Endothelial cell (in vitro differentiated cells): ENCODE measurements around the gene FUT7. TPM values are rescaled to one million over a fixed set of nuclear protein-coding genes. Genes with fewer than 3 reads are reported as not detected.

Source experiments
- DNase-seq: peaks from one replicate; pipeline ENCODE4 v3.0.0; 2021; ENCODE audit warnings: low spot score
- H3K27ac Mint-ChIP-seq: one replicate; pipeline ENCODE4 v1.8.0; 2021; ENCODE audit warnings: mixed read lengths, inconsistent platforms; ENCODE audit not compliant: unreplicated experiment
- H3K27me3 Mint-ChIP-seq: one replicate; pipeline ENCODE4 v1.8.0; 2021; ENCODE audit warnings: mild to moderate bottlenecking, moderate library complexity, mixed read lengths, inconsistent platforms; ENCODE audit not compliant: unreplicated experiment
- H3K36me3 Mint-ChIP-seq: one replicate; pipeline ENCODE4 v1.8.0; 2021; ENCODE audit warnings: mild to moderate bottlenecking, low read depth, mixed read lengths, inconsistent platforms; ENCODE audit not compliant: unreplicated experiment
- H3K4me1 Mint-ChIP-seq: one replicate; pipeline ENCODE4 v1.8.0; 2021; ENCODE audit warnings: mild to moderate bottlenecking, mixed read lengths, inconsistent platforms; ENCODE audit not compliant: unreplicated experiment
- H3K4me3 Mint-ChIP-seq: one replicate; pipeline ENCODE4 v1.8.0; 2021; ENCODE audit warnings: mild to moderate bottlenecking, mixed read lengths, inconsistent platforms; ENCODE audit not compliant: unreplicated experiment
- H3K9me3 Mint-ChIP-seq: one replicate; pipeline ENCODE4 v1.8.0; 2021; ENCODE audit warnings: mixed read lengths, inconsistent platforms; ENCODE audit not compliant: unreplicated experiment
- CTCF ChIP-seq: fragments of 200-600 bp; sonication (generic); IDR thresholded peaks from one replicate; pipeline ENCODE4 v1.5.0; 2021; ENCODE audit warnings: antibody characterized with exemption; ENCODE audit not compliant: unreplicated experiment
- total RNA-seq: library from RNA; stranded (reverse); fragmentation: NEBNext Ultra II Directional; extraction: Animal tissue kit (Norgen Biotek cat#: 25700); gene quantifications from one replicate; pipeline ENCODE4 v1.2.1, GENCODE V29; 2021; ENCODE audit not compliant: unreplicated experiment

FUT7 gene
- total RNA-seq, 1 donor from 2014 or later, result not detected

GRCh38 chr9:137055385-137056364 lies 23.8 kb upstream of the FUT7 start:
- TF ChIP-seq CTCF, result no peak
- no peak overlapping the region for H3K4me3 Mint-ChIP-seq
- no peak for DNase-seq
- H3K36me3 Mint-ChIP-seq, result no peaks in the 10 kb centered on the region
- H3K4me1 Mint-ChIP-seq, result peaks cover 10% of the 10 kb centered on the region
- H3K9me3 Mint-ChIP-seq, result no peaks in the 10 kb centered on the region
- no peaks in the 10 kb centered on the region for H3K27me3 Mint-ChIP-seq
- no peak overlapping the region for H3K27ac Mint-ChIP-seq

GRCh38 chr9:137054932-137055384 lies 23.1 kb upstream of the FUT7 start:
- H3K9me3 Mint-ChIP-seq, result no peaks in the 10 kb centered on the region
- H3K4me1 Mint-ChIP-seq, result peaks cover 10% of the 10 kb centered on the region
- no peak overlapping the region for H3K4me3 Mint-ChIP-seq
- TF ChIP-seq CTCF, result no peak
- no peak overlapping the region for H3K27ac Mint-ChIP-seq
- H3K27me3 Mint-ChIP-seq, result no peaks in the 10 kb centered on the region
- no peaks in the 10 kb centered on the region for H3K36me3 Mint-ChIP-seq
- no peak for DNase-seq

GRCh38 chr9:137053944-137054931 lies 22.4 kb upstream of the FUT7 start, which contains the start of gene ENTPD2:
ENTPD2 (minus strand) TSS chr9:137054061; CDS start chr9:137053997, 64 bp downstream.
- Mint-ChIP-seq H3K27ac (no peak within 1 kb of the TSS), H3K36me3 (no peaks in the 10 kb centered on the region), H3K4me1 (peaks cover 10% of the 10 kb centered on the region), H3K4me3 (no peak within 1 kb of the TSS), H3K27me3 (peaks cover 1% of the 10 kb centered on the region), H3K9me3 (no peaks in the 10 kb centered on the region)
- TF ChIP-seq CTCF, result no peak
- no peak for DNase-seq

- no peaks in the 10 kb centered on the region for H3K9me3 Mint-ChIP-seq
- H3K27me3 Mint-ChIP-seq, result peaks cover 1% of the 10 kb centered on the region
- DNase-seq, result no peak
- TF ChIP-seq CTCF, result no peak
- H3K4me3 Mint-ChIP-seq, result no peak overlapping the region
- no peaks in the 10 kb centered on the region for H3K36me3 Mint-ChIP-seq
- H3K4me1 Mint-ChIP-seq, result peaks cover 5% of the 10 kb centered on the region
- no peak overlapping the region for H3K27ac Mint-ChIP-seq
Measured at GRCh38 chr9:137052998-137053943, 21.4 kb upstream of the FUT7 start.
